Measurements from ENCODE around the gene HCRTR1.

HCRTR1 gene

GRCh38 chr1:31624731-31625514 lies 7.4 kb downstream of the HCRTR1 start:
- in situ Hi-C loops (cut with MboI; ENCODE audit: low sequenced_read_pairs) = no loop called here

GRCh38 chr1:31625561-31626222 lies 8.2 kb downstream of the HCRTR1 start:
- in situ Hi-C loops (cut with MboI; ENCODE audit: low sequenced_read_pairs) = no loop called here

GRCh38 chr1:31626223-31627207 lies 9.0 kb downstream of the HCRTR1 start:
- in situ Hi-C loops (cut with MboI; ENCODE audit: low sequenced_read_pairs) = no loop called here

DNA sequence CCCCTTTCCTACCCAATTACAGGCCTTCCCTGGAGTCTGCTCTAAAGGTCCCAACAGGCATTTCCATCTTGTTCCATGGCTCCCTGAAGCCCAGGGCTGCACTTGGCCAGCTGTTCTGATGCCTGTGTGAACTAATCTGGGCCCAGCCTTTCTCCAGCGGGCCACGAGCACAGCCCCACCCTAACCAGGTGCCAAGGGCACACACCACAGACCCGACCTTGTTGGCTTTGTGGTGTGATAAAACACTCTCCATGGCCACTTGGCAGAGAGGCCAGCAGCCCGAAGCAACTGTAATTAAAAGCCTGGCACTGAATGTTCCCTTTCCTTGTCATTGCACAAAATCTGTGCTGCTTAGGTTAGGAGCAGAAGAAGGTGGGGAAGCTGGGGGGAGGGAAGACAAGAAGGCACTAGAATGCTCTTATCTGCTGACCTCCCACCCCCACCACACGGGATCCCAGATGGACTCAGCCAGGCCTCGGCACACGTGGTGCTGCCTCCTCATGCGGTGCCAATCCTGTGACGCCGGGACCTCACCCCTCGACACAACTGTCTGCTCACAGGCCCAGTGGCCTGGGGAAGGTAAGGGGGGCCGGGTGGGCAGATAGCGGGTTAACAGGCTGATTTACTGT lies 9.9 kb downstream of the HCRTR1 start:
- in situ Hi-C loops (cut with MboI; ENCODE audit: low sequenced_read_pairs) = no loop called here

GRCh38 chr1:31627930-31628559 lies 10.6 kb downstream of the HCRTR1 start:
- in situ Hi-C loops (cut with MboI; ENCODE audit: low sequenced_read_pairs) = no loop called here

- in situ Hi-C loops (cut with MboI; ENCODE audit: low sequenced_read_pairs) = no loop called here
Measured at GRCh38 chr1:31628931-31629556, 11.6 kb downstream of the HCRTR1 start.

- in situ Hi-C loops (cut with MboI; ENCODE audit: low sequenced_read_pairs) = no loop called here
Measured at GRCh38 chr1:31632649-31633048, 15.2 kb downstream of the HCRTR1 start.

GRCh38 chr1:31633117-31633516 lies 15.6 kb downstream of the HCRTR1 start:
- in situ Hi-C loops (cut with MboI; ENCODE audit: low sequenced_read_pairs) = no loop called here

GRCh38 chr1:31637915-31638673 lies 20.6 kb downstream of the HCRTR1 start:
- in situ Hi-C loops (cut with MboI; ENCODE audit: low sequenced_read_pairs) = no loop called here

- in situ Hi-C loops (cut with MboI; ENCODE audit: low sequenced_read_pairs) = no loop called here
Measured at GRCh38 chr1:31639543-31639942, 22.1 kb downstream of the HCRTR1 start.

- in situ Hi-C loops (cut with MboI; ENCODE audit: low sequenced_read_pairs) = no loop called here
Measured at GRCh38 chr1:31640179-31640578, 22.7 kb downstream of the HCRTR1 start.

DNA sequence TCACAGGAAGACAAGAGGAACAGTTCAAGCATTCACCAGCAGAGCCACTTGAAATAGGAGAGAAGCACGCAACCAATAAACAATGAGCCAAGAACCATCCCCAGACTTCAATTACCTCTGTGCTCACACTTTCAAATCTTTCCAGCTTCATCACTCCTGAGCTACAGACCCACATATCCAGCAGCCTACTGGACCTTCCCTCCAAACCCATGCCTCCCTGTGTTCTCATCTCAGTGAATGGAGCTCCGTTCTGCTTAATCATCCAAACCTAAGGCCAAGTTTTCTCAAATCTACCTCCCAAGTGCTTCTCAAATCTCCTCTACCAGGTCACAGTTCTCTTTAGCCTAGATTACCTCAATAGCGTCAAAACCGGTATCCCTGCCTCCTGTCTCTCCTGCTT lies 23.5 kb downstream of the HCRTR1 start:
- in situ Hi-C loops (cut with MboI; ENCODE audit: low sequenced_read_pairs) = no loop called here

- in situ Hi-C loops (cut with MboI; ENCODE audit: low sequenced_read_pairs) = no loop called here
Measured at GRCh38 chr1:31642366-31642765, 24.9 kb downstream of the HCRTR1 start.

DNA sequence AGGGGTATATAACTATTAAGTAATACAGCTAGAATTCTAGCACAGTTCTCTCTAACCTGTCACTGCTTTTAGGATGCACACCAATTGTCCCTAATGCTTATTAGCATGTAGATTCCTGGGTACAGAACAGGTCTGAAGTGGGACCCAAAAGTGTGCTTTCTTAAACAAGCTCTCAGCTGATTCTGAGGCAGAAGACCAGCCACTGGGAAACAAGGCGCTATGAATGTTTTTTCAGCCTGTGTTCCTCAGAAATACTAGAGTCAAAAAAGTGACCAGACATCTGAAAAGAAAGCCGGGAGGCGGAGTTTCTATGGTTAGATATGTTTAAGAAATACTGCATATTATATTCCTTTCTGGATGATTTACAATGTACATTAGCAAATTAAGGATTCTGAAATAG lies 25.4 kb downstream of the HCRTR1 start:
- in situ Hi-C loops (cut with MboI; ENCODE audit: low sequenced_read_pairs) = no loop called here

GRCh38 chr1:31643976-31644559 lies 26.6 kb downstream of the HCRTR1 start:
- in situ Hi-C loops (cut with MboI; ENCODE audit: low sequenced_read_pairs) = no loop called here

DNA sequence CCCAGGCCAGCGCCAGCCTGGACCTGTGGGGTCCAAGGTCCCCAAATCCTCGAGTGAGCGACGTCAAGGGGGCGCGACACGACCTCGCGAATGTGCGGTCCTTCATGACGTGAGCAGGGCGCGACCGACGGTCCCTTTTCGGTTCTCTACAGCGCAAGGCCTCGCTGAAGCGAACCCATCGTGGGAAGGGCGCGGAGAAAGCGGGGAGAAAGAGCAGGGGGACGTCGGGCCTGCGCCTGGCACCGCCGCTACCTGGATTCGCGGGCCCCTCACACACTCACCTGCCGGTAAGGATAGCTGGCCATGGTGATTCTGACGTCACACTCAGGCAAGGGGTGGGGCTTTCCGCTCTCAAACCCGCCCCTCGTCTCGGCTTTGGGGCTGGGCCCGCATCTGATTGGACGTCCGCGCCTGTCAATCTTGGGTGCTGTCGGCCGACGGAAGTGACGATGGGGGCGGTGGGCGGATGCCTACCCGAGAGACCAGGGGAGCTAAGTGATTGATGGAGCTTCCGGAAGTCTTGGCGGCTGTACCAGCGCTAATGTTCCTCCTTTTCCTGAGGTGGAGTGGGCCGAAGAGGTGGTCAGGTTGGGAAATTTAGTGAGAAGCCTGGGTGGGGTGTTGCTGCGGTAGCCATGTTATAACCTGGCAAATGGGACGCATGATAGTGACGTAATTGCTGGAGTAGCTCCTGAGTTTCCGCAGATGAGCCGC lies 27.2 kb downstream of the HCRTR1 start, which contains the start of gene PEF1:
PEF1 (minus strand) TSS at position 317 of the 714 bp plus-strand sequence; CDS start at position 305, 12 bp downstream.
- in situ Hi-C loops (cut with MboI; ENCODE audit: low sequenced_read_pairs) = no loop called here

- in situ Hi-C loops (cut with MboI; ENCODE audit: low sequenced_read_pairs) = no loop called here
Measured at GRCh38 chr1:31645274-31645568, 27.7 kb downstream of the HCRTR1 start.

DNA sequence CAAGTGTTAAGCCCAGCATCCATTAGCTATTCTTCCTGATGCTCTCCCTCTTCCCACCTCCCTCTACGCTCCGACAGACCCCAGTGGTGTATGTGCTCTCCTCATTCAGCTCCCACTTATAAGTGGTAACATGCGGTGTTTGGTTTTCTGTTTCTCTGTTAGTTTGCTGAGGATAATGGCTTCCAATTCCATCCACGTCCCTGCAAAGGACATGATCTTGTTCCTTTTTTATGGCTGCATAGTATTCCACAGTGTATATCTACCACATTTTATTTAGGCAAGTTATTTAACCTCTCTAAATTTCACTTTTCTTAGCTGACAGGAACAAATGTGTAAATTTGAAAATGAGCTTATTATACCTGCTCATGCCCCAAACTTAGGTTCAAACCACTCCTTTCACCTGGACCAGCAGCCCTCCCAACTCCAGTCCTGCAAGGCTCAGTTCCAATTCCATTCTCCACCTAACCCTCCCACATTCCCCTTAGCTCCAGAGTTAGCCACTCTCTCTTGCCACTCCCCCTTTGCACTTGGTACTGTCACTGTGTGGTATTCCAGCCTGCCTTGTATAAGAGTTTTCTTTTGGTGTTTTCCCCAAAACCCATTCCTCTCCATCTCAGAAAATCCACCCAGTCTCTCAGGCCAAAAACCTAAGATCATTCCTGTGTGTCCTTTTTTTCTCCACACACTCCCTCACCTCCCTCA lies 28.9 kb downstream of the HCRTR1 start:
- in situ Hi-C loops (cut with MboI; ENCODE audit: low sequenced_read_pairs) = no loop called here
